ENCODE results near the gene CFAP221.

DNA sequence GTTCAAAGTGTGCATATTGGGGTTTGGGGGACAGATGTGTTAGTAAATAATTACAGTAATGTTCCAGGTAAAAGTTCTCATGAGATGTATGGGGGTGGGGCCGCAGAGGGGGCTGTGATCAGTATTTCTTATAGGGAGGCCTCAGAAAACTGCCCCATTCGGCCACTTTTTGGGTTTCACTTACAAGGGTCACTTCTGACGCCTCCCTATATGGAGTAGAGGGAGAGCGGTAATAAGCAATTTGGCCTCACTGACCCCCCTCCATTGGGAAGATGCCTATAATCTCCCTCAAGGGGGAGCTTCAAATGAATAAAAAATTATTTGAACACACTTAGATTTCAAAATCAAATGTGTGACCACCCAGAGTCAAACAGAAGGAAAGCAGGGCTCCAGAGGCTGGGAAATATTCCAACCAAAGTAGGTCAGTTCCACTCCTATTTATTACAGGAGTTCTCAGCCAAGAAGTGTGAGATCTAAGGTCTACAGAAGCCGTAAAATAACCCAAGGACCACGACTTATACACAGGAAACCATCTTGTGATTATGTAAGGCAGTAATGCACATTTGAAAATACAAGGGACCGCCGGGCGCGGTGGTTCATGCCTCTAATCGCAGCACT, 22.7 kb upstream of the CFAP221 start:
- TF ChIP-seq, protein P1, sequence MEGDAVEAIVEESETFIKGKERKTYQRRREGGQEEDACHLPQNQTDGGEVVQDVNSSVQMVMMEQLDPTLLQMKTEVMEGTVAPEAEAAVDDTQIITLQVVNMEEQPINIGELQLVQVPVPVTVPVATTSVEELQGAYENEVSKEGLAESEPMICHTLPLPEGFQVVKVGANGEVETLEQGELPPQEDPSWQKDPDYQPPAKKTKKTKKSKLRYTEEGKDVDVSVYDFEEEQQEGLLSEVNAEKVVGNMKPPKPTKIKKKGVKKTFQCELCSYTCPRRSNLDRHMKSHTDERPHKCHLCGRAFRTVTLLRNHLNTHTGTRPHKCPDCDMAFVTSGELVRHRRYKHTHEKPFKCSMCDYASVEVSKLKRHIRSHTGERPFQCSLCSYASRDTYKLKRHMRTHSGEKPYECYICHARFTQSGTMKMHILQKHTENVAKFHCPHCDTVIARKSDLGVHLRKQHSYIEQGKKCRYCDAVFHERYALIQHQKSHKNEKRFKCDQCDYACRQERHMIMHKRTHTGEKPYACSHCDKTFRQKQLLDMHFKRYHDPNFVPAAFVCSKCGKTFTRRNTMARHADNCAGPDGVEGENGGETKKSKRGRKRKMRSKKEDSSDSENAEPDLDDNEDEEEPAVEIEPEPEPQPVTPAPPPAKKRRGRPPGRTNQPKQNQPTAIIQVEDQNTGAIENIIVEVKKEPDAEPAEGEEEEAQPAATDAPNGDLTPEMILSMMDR (IDR thresholded peaks at IDR 0.05): no peak
- TF ChIP-seq POLR2A (IDR thresholded peaks at IDR 0.05): no peak
